ENCODE results near the gene TSPAN33. TPM values are rescaled to one million over a fixed set of nuclear protein-coding genes. Genes with fewer than 3 reads are reported as not detected.

TSPAN33 gene
- total RNA-seq, 2 experiments from 2014 or later: 14.6 to 44.8 TPM

- H4K20me1 ChIP-seq (ENCODE audit: insufficient read depth, low read length): no peaks in the 10 kb centered on the region
- H3K36me3 ChIP-seq (ENCODE audit: insufficient read depth, low read length): peaks cover 19% of the 10 kb centered on the region
- no peaks in the 10 kb centered on the region for H3K9me3 ChIP-seq (ENCODE audit: low read length)
- no peaks in the 10 kb centered on the region for H3K9me2 ChIP-seq (ENCODE audit: insufficient read depth, low read length)
- H3K4me2 ChIP-seq (ENCODE audit: low read length): no peak overlapping the region
- BruUV-seq (replicated peaks): no TSS peak
- H3K27ac ChIP-seq (ENCODE audit: low read depth, low read length, poor library complexity, severe bottlenecking): no peak overlapping the region
- no peak for TF ChIP-seq EZH2phosphoT487 (IDR thresholded peaks at IDR 0.05; ENCODE audit: borderline replicate concordance, low read depth, low read length)
- TF ChIP-seq, protein P1, sequence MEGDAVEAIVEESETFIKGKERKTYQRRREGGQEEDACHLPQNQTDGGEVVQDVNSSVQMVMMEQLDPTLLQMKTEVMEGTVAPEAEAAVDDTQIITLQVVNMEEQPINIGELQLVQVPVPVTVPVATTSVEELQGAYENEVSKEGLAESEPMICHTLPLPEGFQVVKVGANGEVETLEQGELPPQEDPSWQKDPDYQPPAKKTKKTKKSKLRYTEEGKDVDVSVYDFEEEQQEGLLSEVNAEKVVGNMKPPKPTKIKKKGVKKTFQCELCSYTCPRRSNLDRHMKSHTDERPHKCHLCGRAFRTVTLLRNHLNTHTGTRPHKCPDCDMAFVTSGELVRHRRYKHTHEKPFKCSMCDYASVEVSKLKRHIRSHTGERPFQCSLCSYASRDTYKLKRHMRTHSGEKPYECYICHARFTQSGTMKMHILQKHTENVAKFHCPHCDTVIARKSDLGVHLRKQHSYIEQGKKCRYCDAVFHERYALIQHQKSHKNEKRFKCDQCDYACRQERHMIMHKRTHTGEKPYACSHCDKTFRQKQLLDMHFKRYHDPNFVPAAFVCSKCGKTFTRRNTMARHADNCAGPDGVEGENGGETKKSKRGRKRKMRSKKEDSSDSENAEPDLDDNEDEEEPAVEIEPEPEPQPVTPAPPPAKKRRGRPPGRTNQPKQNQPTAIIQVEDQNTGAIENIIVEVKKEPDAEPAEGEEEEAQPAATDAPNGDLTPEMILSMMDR (conservative IDR thresholded peaks at IDR 0.05; ENCODE audit: low read length): no peak
- intact Hi-C loops (cut with micrococcal nuclease; ENCODE audit: unreplicated experiment): no loop called here
- CTCF ChIA-PET (ENCODE audit: unreplicated experiment): interaction anchor here (0.5 kb wide), 1 partner anchor 224 kb away, joined by 6 read pairs; no protein-coding TSS in a partner anchor
- no peak overlapping the region for H3K4me3 ChIP-seq (ENCODE audit: low read depth, low read length, poor library complexity, severe bottlenecking)
- no peak overlapping the region for H2AFZ ChIP-seq (ENCODE audit: low read length)
- H3K4me1 ChIP-seq (ENCODE audit: insufficient read depth, low read length, poor library complexity, severe bottlenecking): peaks cover 38% of the 10 kb centered on the region
- POLR2A ChIA-PET: interaction anchor here (1.5 kb wide), 1 partner anchor 9 kb away, joined by 5 read pairs; no protein-coding TSS in a partner anchor
- no peaks in the 10 kb centered on the region for H3K79me2 ChIP-seq (ENCODE audit: insufficient read depth, low read depth, low read length)
- no peak for DNase-seq (ENCODE audit: low spot score)
Measured at GRCh38 chr7:129159539-129159938, 15.0 kb downstream of the TSPAN33 start.

- POLR2A ChIA-PET: interaction anchor here (0.7 to 1.9 kb wide), 3 partner anchors 9 to 173 kb away, joined by 3 to 5 read pairs (median 4); no protein-coding TSS in a partner anchor
- no peaks in the 10 kb centered on the region for H3K79me2 ChIP-seq (ENCODE audit: insufficient read depth, low read depth, low read length)
- peak overlapping the region; percentile 55; the same call in 1 of the 2 replicates for H3K4me2 ChIP-seq (ENCODE audit: low read length)
- no peak overlapping the region for H3K27ac ChIP-seq (ENCODE audit: low read depth, low read length, poor library complexity, severe bottlenecking)
- CTCF ChIA-PET (ENCODE audit: unreplicated experiment): interaction anchor here (0.5 kb wide), 1 partner anchor 225 kb away, joined by 6 read pairs; no protein-coding TSS in a partner anchor
- peaks cover 38% of the 10 kb centered on the region for H3K4me1 ChIP-seq (ENCODE audit: insufficient read depth, low read length, poor library complexity, severe bottlenecking)
- intact Hi-C loops (cut with micrococcal nuclease; ENCODE audit: unreplicated experiment): no loop called here
- TF ChIP-seq EZH2phosphoT487 (IDR thresholded peaks at IDR 0.05; ENCODE audit: borderline replicate concordance, low read depth, low read length): no peak
- TF ChIP-seq, protein P1 (conservative IDR thresholded peaks at IDR 0.05; ENCODE audit: low read length): no peak
- no peaks in the 10 kb centered on the region for H4K20me1 ChIP-seq (ENCODE audit: insufficient read depth, low read length)
- no TSS peak for BruUV-seq (replicated peaks)
- H3K36me3 ChIP-seq (ENCODE audit: insufficient read depth, low read length): peaks cover 27% of the 10 kb centered on the region
- H3K9me3 ChIP-seq (ENCODE audit: low read length): no peaks in the 10 kb centered on the region
- DNase-seq (ENCODE audit: low spot score): peak; percentile 68
- H2AFZ ChIP-seq (ENCODE audit: low read length): no peak overlapping the region
- H3K4me3 ChIP-seq (ENCODE audit: low read depth, low read length, poor library complexity, severe bottlenecking): no peak overlapping the region
- no peaks in the 10 kb centered on the region for H3K9me2 ChIP-seq (ENCODE audit: insufficient read depth, low read length)
Measured at GRCh38 chr7:129160161-129160905, 15.8 kb downstream of the TSPAN33 start.

Data from OCI-LY7 (cell line).